ENCODE data around the gene USP2.

The USP2 gene

GRCh38 chr11:119340335-119341221 is 40.9 kb downstream of the USP2 start, which contains the start of gene C1QTNF5:
Gene C1QTNF5, minus strand, starts transcription at chr11:119340883. Its CDS starts 486 bp downstream, at chr11:119340397.
- no peak for DNase-seq

- DNase-seq, result no peak
Observed at GRCh38 chr11:119339589-119340334, 41.7 kb downstream of the USP2 start.

GRCh38 chr11:119338965-119339588 is 42.4 kb downstream of the USP2 start:
- no peak for DNase-seq

- peak; percentile 69 for DNase-seq
Observed at GRCh38 chr11:119338318-119338890, 43.1 kb downstream of the USP2 start.

GRCh38 chr11:119337581-119338317 is 43.7 kb downstream of the USP2 start:
- no peak for DNase-seq

GRCh38 chr11:119336744-119337469 is 44.6 kb downstream of the USP2 start:
- no peak for DNase-seq

- DNase-seq, result no peak
Observed at GRCh38 chr11:119335655-119336543, 45.6 kb downstream of the USP2 start.

- DNase-seq, result no peak
Observed at GRCh38 chr11:119335091-119335654, 46.3 kb downstream of the USP2 start.

- peak; percentile 91 for DNase-seq
Observed at GRCh38 chr11:119334174-119334930, 47.1 kb downstream of the USP2 start, which contains the start of gene RNF26. Gene RNF26, plus strand, starts transcription at chr11:119334527. Its CDS starts 596 bp downstream, at chr11:119335123.

- no peak for DNase-seq
Observed at GRCh38 chr11:119332111-119332765, 49.3 kb downstream of the USP2 start.

- no peak for DNase-seq
Observed at GRCh38 chr11:119330237-119330636, 51.3 kb downstream of the USP2 start.

- DNase-seq, result no peak
Observed at GRCh38 chr11:119329320-119329719, 52.2 kb downstream of the USP2 start.

- no peak for DNase-seq
Observed at GRCh38 chr11:119324189-119324588, 57.3 kb downstream of the USP2 start.

- peak; percentile 81 for DNase-seq
Observed at GRCh38 chr11:119323532-119324033, 57.9 kb downstream of the USP2 start.

- DNase-seq, result no peak
Observed at GRCh38 chr11:119322921-119323531, 58.5 kb downstream of the USP2 start.

GRCh38 chr11:119322360-119322739 is 59.1 kb downstream of the USP2 start:
- no peak for DNase-seq

- peak; percentile 39 for DNase-seq
Observed at GRCh38 chr11:119320776-119321524, 60.5 kb downstream of the USP2 start.
